ENCODE measurements around the gene ACADS.

ACADS gene

GRCh38 chr12:120760349-120761254 is 35.0 kb downstream of the ACADS start:
- TF ChIP-seq SPI1 (IDR thresholded peaks at IDR 0.05; ENCODE audit: low read depth, low read length) (no peak), POU2F2 (IDR thresholded peaks at IDR 0.05; ENCODE audit: low read depth, low read length) (no peak), PAX5 (IDR thresholded peaks at IDR 0.05; ENCODE audit: insufficient read depth, low read length, severe bottlenecking) (no peak), POLR2A (IDR thresholded peaks at IDR 0.05; ENCODE audit: low read depth, low read length) (no peak), TAF1 (IDR thresholded peaks at IDR 0.05; ENCODE audit: low read depth, low read length) (no peak), POLR2AphosphoS5 (IDR thresholded peaks at IDR 0.05; ENCODE audit: low read depth, low read length) (no peak; the same call in 1 of the 2 replicates)
- no peak for DNase-seq (ENCODE audit: insufficient read length, low spot score)
- no peak for FAIRE-seq

GRCh38 chr12:120761519-120761934 is 35.9 kb downstream of the ACADS start:
- no peak for FAIRE-seq

GRCh38 chr12:120762086-120762485 is 36.5 kb downstream of the ACADS start:
- TF ChIP-seq PAX5 (IDR thresholded peaks at IDR 0.05; ENCODE audit: insufficient read depth, low read length, severe bottlenecking) (no peak), POLR2AphosphoS5 (IDR thresholded peaks at IDR 0.05; ENCODE audit: low read depth, low read length) (no peak), POU2F2 (IDR thresholded peaks at IDR 0.05; ENCODE audit: low read depth, low read length) (no peak), SPI1 (IDR thresholded peaks at IDR 0.05; ENCODE audit: low read depth, low read length) (no peak), POLR2A (IDR thresholded peaks at IDR 0.05; ENCODE audit: low read depth, low read length) (no peak), TAF1 (IDR thresholded peaks at IDR 0.05; ENCODE audit: low read depth, low read length) (no peak)
- FAIRE-seq (no peak), DNase-seq (ENCODE audit: insufficient read length, low spot score) (no peak)

More at GRCh38 chr12:120761519-120761934, 35.9 kb downstream of the ACADS start:
- DNase-seq (ENCODE audit: insufficient read length, low spot score): no peak
- no peak for TF ChIP-seq PAX5 (IDR thresholded peaks at IDR 0.05; ENCODE audit: insufficient read depth, low read length, severe bottlenecking)
- no peak for TF ChIP-seq POU2F2 (IDR thresholded peaks at IDR 0.05; ENCODE audit: low read depth, low read length)
- no peak for TF ChIP-seq POLR2AphosphoS5 (IDR thresholded peaks at IDR 0.05; ENCODE audit: low read depth, low read length)
- TF ChIP-seq SPI1 (IDR thresholded peaks at IDR 0.05; ENCODE audit: low read depth, low read length): no peak
- no peak for TF ChIP-seq TAF1 (IDR thresholded peaks at IDR 0.05; ENCODE audit: low read depth, low read length)
- TF ChIP-seq POLR2A (IDR thresholded peaks at IDR 0.05; ENCODE audit: low read depth, low read length): no peak

- TF ChIP-seq SPI1 (IDR thresholded peaks at IDR 0.05; ENCODE audit: low read depth, low read length): no peak
- no peak for TF ChIP-seq POLR2AphosphoS5 (IDR thresholded peaks at IDR 0.05; ENCODE audit: low read depth, low read length)
- no peak for TF ChIP-seq PAX5 (IDR thresholded peaks at IDR 0.05; ENCODE audit: insufficient read depth, low read length, severe bottlenecking)
- TF ChIP-seq POLR2A (IDR thresholded peaks at IDR 0.05; ENCODE audit: low read depth, low read length): no peak
- TF ChIP-seq TAF1 (IDR thresholded peaks at IDR 0.05; ENCODE audit: low read depth, low read length): no peak
- TF ChIP-seq POU2F2 (IDR thresholded peaks at IDR 0.05; ENCODE audit: low read depth, low read length): no peak
- FAIRE-seq (no peak), DNase-seq (ENCODE audit: insufficient read length, low spot score) (no peak)
Measured at GRCh38 chr12:120763250-120763649, 37.6 kb downstream of the ACADS start.

GRCh38 chr12:120764816-120765215 is 39.2 kb downstream of the ACADS start:
- TF ChIP-seq POLR2A (IDR thresholded peaks at IDR 0.05; ENCODE audit: low read depth, low read length) (no peak), PAX5 (IDR thresholded peaks at IDR 0.05; ENCODE audit: insufficient read depth, low read length, severe bottlenecking) (no peak), POU2F2 (IDR thresholded peaks at IDR 0.05; ENCODE audit: low read depth, low read length) (no peak), POLR2AphosphoS5 (IDR thresholded peaks at IDR 0.05; ENCODE audit: low read depth, low read length) (no peak), SPI1 (IDR thresholded peaks at IDR 0.05; ENCODE audit: low read depth, low read length) (no peak), TAF1 (IDR thresholded peaks at IDR 0.05; ENCODE audit: low read depth, low read length) (no peak)

GRCh38 chr12:120766566-120766965 is 40.9 kb downstream of the ACADS start:
- FAIRE-seq (no peak), DNase-seq (ENCODE audit: insufficient read length, low spot score) (no peak)

More at GRCh38 chr12:120764816-120765215, 39.2 kb downstream of the ACADS start:
- DNase-seq (ENCODE audit: insufficient read length, low spot score) (no peak), FAIRE-seq (no peak)

GRCh38 chr12:120767071-120768024 is 41.7 kb downstream of the ACADS start:
- TF ChIP-seq POU2F2 (IDR thresholded peaks at IDR 0.05; ENCODE audit: low read depth, low read length): peak; percentile 65; the same call in 1 of the 2 replicates
- TF ChIP-seq POLR2AphosphoS5 (IDR thresholded peaks at IDR 0.05; ENCODE audit: low read depth, low read length): no peak
- FAIRE-seq (peak; percentile 58), DNase-seq (ENCODE audit: insufficient read length, low spot score) (no peak)

More at GRCh38 chr12:120766566-120766965, 40.9 kb downstream of the ACADS start:
- TF ChIP-seq SPI1 (IDR thresholded peaks at IDR 0.05; ENCODE audit: low read depth, low read length) (no peak), POU2F2 (IDR thresholded peaks at IDR 0.05; ENCODE audit: low read depth, low read length) (no peak), POLR2AphosphoS5 (IDR thresholded peaks at IDR 0.05; ENCODE audit: low read depth, low read length) (no peak)

GRCh38 chr12:120771097-120771496 is 45.5 kb downstream of the ACADS start:
- no peak for DNase-seq (ENCODE audit: insufficient read length, low spot score)
- FAIRE-seq: no peak
- TF ChIP-seq POLR2AphosphoS5 (IDR thresholded peaks at IDR 0.05; ENCODE audit: low read depth, low read length) (no peak), POU2F2 (IDR thresholded peaks at IDR 0.05; ENCODE audit: low read depth, low read length) (no peak), PAX5 (IDR thresholded peaks at IDR 0.05; ENCODE audit: insufficient read depth, low read length, severe bottlenecking) (no peak), POLR2A (IDR thresholded peaks at IDR 0.05; ENCODE audit: low read depth, low read length) (no peak), SPI1 (IDR thresholded peaks at IDR 0.05; ENCODE audit: low read depth, low read length) (no peak), TAF1 (IDR thresholded peaks at IDR 0.05; ENCODE audit: low read depth, low read length) (no peak)
